Measurements from ENCODE around the gene PHETA2.

The PHETA2 gene, protein sequence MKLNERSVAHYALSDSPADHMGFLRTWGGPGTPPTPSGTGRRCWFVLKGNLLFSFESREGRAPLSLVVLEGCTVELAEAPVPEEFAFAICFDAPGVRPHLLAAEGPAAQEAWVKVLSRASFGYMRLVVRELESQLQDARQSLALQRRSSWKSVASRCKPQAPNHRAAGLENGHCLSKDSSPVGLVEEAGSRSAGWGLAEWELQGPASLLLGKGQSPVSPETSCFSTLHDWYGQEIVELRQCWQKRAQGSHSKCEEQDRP

DNA sequence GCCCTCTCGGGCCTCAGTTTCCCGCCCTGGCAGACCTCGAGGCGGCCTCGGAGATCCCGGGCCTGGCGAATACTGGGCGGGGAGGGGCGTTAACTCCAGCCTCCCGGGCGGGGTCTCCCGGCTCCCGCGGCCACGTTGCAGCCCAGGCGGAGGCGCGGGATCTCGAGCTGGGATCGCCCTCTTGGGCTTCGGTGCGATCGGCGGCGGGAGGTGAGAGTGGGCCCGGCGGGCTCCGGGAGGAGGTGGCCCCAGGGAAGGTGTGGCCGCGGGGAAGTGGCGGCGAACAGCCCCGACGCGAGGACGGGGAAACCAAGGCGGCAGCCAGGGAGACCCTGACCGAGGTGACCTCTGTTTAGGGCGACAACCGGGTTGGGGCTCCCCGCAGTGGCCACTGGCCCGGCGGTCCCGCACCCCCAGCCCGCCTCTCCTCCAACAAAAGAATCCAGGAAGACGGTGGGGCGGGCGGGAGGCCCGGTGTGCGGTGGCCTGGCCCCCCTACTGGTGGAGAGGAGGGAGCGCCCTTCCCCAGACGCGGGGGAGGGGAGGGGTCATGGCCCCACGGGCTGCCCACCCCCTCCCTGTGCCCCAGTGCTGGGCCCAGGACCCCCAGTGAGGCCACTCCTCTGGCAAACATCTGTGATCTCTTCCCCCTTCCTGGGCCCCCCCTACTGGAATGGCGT is at the start of gene PHETA2:
Gene PHETA2, plus strand, starts transcription at position 117 of the 680 bp plus-strand sequence. CDS start 3,046 bp downstream, outside the sequence.
- DNase-seq = no peak

GRCh38 chr22:42025421-42025820 is 48.6 kb upstream of the PHETA2 start:
- DNase-seq = no peak

DNA sequence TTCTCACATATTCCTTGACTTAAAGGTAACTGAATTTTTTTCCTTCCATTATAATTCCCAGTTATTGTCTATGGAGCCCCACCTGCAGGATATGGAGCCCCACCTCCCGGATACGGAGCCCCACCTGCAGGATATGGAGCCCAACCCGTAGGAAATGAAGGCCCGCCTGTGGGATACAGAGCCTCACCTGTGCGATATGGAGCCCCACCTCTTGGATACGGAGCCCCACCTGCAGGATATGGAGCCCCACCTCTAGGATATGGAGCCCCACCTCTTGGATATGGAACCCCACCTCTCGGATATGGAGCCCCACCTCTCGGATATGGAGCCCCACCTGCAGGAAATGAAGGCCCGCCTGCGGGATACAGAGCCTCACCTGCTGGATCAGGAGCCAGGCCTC is 47.3 kb upstream of the PHETA2 start:
- DNase-seq = no peak

DNA sequence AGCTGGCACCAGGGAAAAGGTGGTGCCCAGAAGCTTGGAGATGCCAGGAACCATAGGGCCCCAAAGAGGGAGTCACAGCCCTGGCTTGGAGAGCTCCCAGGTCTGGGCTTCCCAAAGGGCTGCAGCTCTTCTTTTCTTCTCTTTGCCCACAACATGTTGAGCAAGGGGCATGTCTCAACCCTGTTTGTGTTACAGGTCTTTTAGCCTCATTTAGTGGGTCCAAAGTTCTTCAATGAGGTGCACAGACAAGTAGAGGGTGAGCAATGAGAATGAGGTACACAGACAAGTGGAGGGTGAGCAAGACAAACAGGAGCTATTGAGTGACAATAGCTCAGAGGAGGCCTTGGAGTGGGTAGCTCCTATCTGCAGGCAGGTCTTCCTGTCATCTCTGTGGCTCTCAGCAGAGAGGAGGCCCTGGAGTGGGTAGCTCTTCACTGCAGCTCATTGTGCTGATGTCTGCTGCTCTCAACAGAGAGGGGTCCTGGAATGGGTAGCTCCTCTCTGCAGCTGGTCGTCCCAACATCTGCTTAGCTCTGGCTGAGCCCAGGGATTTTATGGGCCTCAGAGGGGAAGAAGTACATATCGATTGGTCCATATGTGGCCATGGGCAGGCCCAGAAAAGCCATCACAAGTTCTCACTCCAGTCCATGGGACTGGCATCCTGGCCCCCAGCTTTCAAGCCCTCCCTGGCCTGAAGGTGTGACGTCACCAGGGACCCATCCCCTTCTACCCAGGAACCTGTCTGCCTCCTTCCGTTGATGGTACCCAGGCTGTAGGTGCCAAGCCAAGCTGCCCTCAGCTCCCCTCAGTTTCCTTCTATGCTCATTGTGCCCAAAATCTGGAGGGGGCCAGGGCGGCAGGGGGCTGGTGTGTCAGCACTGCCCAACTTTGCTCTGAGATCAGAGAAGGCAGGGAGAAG is 40.5 kb upstream of the PHETA2 start:
- no peak for DNase-seq

GRCh38 chr22:42035256-42035655 is 38.8 kb upstream of the PHETA2 start:
- DNase-seq = no peak

- no peak for DNase-seq
These were observed 34.8 kb upstream of the PHETA2 start for GRCh38 chr22:42039271-42039670.

DNA sequence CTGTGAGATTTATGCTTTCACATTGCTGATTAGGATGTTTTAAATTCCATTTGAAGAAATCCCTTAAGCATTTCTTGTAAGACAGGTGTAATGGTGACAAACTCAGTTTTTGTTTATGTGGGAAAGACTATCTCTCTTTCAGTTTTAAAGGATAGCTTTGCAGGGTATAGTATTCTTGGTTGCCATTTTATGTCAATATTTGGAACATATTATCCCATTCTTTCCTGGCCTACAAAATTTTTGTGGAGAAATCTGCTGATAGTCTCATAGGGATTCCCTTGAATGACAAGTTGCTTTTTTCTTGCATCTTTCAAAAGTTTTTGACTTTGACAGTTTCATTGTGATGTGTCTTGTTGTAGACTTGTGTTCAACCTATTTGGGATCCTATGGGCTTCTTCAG is 32.3 kb upstream of the PHETA2 start:
- no peak for DNase-seq

- no peak for DNase-seq
These were observed 23.3 kb upstream of the PHETA2 start for GRCh38 chr22:42050641-42051180.

- DNase-seq = no peak
These were observed 21.3 kb upstream of the PHETA2 start for GRCh38 chr22:42052765-42053164.

DNA sequence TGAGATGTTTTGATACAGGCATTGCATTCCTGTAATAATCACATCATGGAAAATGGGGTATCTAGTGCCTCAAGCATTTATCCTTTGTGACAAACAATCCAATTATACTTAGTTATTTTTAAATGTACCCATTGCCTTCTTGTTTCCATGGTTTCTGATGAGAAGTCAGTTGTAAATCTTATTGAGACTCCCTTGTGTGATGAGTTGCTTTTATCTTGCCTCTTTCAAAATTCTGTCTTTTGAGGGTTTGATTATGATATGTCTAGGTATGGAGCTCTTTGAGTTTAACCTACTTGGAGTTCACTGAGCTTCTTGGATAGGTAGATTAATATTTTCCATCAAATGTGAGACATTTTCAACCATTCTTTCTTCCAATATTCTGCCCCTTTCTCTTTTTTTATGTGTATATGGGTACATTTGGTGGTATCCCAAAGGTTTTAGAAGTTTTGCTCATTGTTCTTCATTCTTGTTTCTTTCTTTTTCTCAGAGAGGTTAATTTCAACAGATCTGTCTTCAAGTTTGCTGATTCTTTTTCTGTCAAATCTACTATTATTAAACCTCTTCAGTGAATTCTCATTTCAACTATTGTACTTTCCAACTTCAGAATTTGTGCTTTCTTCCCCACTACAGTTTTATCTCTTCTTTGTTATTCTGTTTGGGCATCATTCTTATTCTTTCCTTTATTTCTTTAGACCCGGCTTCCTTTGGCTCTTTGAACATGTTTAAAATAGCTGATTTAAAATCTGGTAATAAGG is 17.1 kb upstream of the PHETA2 start:
- DNase-seq = no peak

GRCh38 chr22:42060489-42060888 is 13.6 kb upstream of the PHETA2 start:
- DNase-seq = no peak

- DNase-seq = no peak
These were observed 13.0 kb upstream of the PHETA2 start for GRCh38 chr22:42061041-42061440.

GRCh38 chr22:42062506-42063170 is 11.4 kb upstream of the PHETA2 start:
- DNase-seq = no peak

GRCh38 chr22:42064629-42065028 is 9.4 kb upstream of the PHETA2 start:
- no peak for DNase-seq

GRCh38 chr22:42065438-42066125 is 8.5 kb upstream of the PHETA2 start:
- DNase-seq = no peak

DNA sequence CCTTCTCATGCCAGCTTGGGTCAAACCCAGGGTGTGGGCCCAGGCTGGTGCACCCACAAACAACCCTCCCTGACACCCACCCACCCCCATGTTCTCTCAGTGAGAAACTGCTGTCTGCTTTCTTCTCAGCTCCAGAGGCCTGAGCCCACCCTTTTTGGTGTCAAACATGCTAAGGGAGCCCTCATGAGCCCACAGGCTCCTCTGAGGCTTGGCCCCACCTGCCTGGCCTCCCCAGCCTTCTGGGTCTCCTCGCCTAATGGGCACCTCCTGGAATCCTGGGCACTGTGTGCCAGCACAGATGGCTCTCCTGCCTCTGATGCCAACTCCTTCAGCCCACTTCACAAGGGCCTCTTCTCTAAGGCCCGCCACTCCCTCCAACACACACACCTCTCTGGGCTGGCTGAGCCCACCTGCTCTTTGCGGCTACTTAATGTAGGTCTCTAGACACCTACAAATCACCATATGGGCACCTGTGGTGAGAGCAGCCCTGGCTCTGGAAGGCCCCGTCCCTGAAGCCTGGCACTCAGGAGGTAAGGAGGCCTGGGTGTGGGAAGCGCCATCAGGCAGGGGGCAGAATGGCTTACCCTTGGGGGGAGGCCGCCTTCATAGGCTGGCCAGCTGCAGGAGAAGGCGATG is 7.8 kb upstream of the PHETA2 start:
- DNase-seq = no peak

GRCh38 chr22:42066937-42067336 is 7.1 kb upstream of the PHETA2 start:
- no peak for DNase-seq

- no peak for DNase-seq
These were observed 6.3 kb upstream of the PHETA2 start for GRCh38 chr22:42067671-42068251.

DNA sequence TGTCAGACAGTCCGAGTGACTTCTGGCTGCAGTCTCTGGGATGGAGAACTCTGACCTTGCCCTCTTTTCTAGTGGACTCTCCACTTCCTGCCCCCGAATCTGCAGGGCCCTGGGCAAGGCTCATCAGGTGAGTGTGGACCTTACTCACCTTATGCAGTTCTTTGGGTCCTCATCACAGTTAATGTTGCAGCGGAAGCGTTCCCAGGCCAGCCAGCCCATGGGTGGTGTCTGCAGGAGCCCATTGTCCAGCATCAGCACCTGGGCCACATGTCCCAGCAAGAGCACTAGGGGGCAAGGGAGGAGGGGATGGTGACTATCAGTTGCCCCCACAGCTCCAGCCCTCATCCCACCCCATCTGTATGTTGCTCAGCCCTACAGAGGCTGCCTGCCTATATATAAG is 5.8 kb upstream of the PHETA2 start:
- DNase-seq = no peak

DNA sequence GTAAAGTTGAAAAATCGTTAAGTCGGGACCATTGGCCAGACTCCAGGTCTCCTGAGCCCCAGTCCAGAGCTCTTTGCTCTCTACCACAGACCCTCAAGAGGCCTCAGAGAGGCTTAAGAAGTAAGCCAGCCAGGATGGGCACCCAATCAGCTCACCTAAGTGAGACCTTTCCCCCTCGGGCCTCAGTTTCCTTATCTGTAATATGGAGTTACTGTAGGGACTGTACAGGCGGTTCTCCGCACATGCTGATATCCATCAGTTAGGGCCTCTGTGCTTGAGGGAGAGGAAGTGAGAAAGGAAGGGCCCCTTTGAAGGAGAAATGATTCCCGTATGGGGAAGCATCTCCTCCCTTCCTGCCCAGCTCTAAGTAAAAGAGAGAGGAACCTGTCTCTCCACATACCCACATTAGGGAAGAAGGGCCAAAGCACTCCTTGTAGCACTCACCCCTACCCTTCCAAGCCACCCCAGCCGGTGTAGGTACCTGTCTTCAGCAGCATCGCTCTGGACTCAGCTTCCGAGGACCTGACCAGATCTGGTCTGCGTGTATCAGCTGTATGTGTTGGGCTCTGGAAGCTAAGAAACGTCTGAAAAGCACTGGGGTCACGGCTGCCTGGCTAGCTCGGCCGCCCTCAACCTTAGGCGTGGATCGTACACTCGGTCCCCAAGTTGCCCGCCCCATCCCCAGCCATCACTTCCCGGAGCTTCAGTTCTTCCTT is 4.1 kb upstream of the PHETA2 start:
- no peak for DNase-seq

Measured in NCI-H2029 (cell line).